Measurements from ENCODE around the gene CHRNA7.

CHRNA7 gene

DNA sequence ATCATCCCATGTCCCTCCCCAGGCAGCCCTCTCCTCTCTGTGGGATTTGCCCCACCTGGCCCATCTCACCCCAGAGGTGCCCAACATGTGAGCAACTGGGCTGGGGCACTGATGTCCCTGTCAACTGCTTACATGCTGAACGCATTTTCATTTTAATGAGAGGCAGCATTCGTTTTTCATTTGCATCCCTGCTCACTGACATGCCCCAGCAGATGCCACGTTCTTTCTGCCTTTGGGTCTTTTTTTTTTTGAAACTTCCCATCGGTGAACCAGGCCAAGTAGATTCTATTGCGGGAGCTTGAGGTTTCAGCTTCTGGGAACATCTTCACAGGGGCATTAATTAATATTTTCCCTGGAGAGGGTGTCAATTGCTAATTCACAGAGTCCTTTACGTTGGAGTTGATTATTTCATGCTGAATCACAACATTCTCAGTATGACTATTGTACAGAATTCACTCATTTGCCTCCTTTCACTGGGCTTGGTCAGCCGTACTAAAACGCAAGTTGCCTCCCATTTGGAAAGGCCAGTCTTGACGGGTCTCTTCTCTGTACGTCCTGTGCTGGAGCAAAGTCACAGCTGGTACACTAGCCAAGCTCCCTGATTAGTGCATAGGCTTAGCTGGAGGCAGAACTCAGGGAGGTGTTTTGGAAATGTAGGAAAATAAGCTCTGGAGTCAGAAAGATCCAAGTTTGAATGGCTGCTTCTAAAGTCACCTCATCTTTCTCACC is 69.8 kb downstream of the CHRNA7 start:
- Mint-ChIP-seq H3K27ac (no peak overlapping the region), H3K4me1 (ENCODE audit: low read depth) (no peaks in the 10 kb centered on the region), H3K36me3 (ENCODE audit: low read depth) (no peaks in the 10 kb centered on the region), H3K9me3 (no peaks in the 10 kb centered on the region), H3K27me3 (peaks cover 52% of the 10 kb centered on the region), H3K4me3 (no peak overlapping the region)
- DNase-seq = no peak

DNA sequence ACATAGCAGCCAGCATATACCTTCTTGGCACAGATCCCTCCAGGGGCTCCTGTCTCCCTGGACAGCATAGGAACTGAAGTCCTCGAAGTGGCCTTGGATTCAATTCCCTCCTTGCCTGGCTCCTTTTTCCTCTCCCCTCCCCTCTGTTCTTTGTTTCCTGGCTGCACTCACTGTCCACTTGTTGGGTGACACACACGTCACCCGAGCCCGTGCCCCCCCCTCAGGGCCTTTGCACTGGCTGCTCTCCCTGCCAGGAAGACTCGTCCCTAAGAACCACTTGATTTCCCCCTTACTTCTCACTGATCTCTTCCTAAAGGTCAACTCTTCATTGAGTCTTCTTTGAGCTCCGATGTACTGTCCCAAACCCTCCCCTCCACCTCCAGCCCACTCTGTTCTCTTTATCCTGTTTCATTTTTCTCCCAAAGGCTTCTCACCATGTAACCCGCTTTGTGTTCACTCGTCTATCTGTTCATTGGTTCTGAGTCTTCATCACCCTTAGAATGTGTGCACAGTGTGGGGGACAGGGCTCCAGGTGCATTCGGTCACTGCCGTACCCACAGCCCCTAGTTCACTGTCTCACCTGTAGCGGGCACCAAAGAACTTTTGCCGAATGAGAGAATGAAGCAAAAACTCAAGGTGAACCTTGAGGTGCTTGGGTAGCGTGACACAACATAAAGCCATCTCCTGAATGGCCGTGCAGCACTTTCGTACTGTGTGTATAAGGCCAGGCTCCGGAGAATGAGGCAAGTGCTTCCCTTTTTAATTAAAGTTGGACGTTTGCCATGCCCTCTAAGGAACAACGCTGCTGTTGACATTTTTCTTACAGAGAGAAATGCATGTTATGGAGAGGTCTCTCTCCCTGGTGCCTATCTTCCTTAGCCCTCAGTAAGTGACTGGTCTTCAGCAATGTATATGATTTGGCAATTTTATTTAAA is 74.0 kb downstream of the CHRNA7 start:
- H3K27ac Mint-ChIP-seq = no peak overlapping the region
- H3K4me1 Mint-ChIP-seq (ENCODE audit: low read depth) = peaks cover 6% of the 10 kb centered on the region
- peaks cover 58% of the 10 kb centered on the region for H3K27me3 Mint-ChIP-seq

DNA sequence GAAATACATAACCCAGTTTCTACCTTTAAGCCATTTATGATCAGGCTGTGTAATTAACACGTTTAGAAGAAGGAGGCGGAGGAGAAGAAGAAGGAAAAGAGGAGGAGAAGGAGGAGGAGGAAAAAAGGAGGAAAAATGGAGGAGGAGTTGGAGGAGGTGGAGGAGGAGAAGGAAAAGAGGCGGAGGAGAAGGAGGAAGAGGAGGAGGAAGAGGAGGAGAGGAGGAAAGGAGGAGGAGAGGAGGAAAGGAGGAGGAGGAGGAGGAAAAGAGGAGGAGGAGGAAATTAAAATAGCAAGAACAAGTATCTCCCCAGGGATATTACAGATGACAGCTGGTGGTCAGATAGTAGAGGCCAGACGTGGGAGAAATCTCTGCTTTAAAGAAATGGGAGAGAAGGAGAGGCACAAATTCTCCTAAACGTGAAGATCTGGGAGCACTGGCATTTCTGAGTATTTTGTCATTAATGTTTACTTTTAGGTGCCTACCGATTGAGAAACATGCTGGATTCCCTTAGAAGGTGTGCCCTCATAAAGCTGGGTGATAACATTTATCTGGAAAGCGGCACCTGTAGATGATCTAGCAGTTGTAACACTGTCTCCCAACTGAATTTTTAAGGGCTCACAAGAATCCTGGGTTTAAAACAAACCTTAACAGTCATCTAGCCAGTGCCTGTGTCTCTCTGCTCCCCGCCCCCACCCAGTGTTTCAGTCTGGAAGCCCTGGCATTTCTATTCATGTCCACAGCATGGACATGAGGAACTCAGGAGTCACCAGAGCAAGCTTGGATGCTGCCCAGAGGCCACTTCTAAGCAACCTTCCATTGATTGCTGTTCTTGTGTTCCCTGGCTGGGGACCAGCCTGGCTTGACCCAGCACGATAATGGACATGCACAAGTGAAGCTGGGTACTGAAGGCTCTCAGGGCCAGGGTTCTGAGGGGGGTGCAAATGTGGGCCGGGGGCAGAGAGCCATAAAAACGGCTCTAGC is 75.2 kb downstream of the CHRNA7 start:
- DNase-seq = no peak
- no peak overlapping the region for H3K27ac Mint-ChIP-seq
- no peaks in the 10 kb centered on the region for H3K36me3 Mint-ChIP-seq (ENCODE audit: low read depth)
- H3K4me3 Mint-ChIP-seq = no peak overlapping the region
- no peaks in the 10 kb centered on the region for H3K9me3 Mint-ChIP-seq
- H3K27me3 Mint-ChIP-seq = peaks cover 62% of the 10 kb centered on the region
- H3K4me1 Mint-ChIP-seq (ENCODE audit: low read depth) = peaks cover 6% of the 10 kb centered on the region

More for the DNA sequence above, 74.0 kb downstream of the CHRNA7 start:
- Mint-ChIP-seq H3K4me3 (no peak overlapping the region), H3K9me3 (no peaks in the 10 kb centered on the region), H3K36me3 (ENCODE audit: low read depth) (no peaks in the 10 kb centered on the region)
- no peak for DNase-seq

DNA sequence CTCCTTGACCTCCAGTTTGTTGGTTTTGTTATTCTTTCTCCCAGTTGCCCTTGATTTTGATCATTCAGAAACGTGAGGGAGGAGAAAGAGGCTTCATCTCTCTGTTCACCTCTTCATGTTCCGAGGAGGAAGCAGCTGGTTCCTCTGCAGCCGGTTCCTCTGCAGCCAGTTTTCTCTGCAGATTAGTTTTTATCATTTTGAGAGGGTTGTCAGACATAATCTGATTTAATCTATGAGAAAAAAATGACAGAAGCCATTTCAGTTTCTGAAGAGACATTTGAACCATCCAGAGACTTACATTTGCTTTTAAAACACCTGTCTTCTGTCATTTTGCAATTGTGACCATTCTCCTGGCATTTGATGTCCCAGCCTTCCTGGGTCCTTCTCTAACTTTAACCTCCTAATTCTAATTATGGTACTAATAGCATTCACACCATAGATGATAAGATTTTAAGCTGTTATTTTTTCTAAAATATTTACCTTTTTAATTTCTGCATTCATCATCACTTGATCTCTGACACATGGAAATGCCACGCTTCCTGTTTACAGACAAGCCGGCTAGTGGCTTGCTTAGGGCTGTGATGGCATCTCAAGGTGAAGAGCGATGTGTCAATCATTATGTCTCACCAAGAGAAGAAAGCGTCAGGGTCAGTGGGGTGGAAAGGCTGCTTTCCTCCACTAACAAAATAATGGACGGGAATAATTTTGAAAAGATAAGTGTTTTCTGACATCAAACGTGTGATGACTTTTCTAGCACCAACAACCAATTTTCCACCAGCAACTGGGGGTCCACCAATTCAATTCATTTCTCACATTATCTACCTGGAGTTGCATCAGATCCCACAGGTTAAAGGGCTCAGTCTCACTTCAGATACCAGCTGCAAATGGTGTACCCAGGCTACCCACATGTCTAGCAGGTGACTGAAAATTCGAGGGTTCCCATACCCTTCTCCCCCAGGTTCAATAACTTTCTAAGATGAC is 76.4 kb downstream of the CHRNA7 start:
- Mint-ChIP-seq H3K27me3 (peaks cover 60% of the 10 kb centered on the region), H3K27ac (no peak overlapping the region), H3K4me1 (ENCODE audit: low read depth) (peaks cover 6% of the 10 kb centered on the region), H3K9me3 (no peaks in the 10 kb centered on the region), H3K4me3 (no peak overlapping the region), H3K36me3 (ENCODE audit: low read depth) (no peaks in the 10 kb centered on the region)
- DNase-seq = no peak

DNA sequence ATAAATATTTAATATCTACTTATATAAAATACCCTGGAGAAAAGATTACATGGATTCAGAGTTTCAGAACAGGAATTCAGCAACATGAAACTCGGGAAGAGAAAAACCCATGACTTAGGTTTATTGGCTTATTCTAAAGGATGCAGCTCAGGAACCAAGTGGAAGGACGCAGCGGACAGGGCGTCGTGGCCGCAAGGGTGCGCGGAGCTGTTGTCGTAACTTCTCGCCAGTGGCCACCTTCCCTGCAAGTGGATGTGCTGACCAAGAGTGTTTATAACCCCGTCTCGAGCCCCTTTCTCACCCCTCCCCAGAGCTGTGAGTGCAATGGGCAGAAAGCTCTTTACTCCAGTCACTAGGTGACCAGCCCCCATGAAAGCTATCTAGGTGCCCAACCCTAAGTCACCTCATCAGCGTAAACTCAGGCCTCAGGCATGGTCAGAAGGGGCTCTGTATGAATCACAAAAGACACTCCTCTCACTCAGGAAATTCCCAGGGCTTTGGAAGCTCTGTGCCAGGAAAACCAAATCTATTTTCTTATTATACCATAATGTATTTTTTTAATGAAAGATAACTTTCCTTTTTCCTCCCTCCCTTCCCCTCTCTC is 77.3 kb downstream of the CHRNA7 start:
- no peaks in the 10 kb centered on the region for H3K36me3 Mint-ChIP-seq (ENCODE audit: low read depth)
- DNase-seq = no peak
- H3K27me3 Mint-ChIP-seq = peaks cover 59% of the 10 kb centered on the region
- H3K4me3 Mint-ChIP-seq = no peak overlapping the region
- no peak overlapping the region for H3K27ac Mint-ChIP-seq
- peaks cover 6% of the 10 kb centered on the region for H3K4me1 Mint-ChIP-seq (ENCODE audit: low read depth)
- no peaks in the 10 kb centered on the region for H3K9me3 Mint-ChIP-seq

DNA sequence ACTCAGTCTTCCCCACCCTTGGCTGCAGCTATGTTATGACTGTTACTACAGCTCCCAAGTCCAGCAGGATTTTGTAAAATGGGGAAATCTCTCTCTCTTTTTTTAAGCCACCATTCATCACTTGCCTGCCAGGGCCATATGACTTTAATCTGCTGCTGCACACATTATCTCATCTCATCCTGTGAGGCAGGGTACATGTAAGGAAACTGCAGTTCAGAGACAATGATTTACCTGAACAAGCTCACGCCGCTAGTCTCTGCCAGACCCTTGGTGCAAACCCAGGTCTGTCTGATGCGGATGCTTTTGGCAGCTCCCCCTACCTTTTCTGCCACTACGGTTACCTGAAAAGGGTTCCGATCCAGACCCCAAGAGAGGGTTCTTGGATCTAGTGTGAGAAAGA is 78.3 kb downstream of the CHRNA7 start:
- H3K9me3 Mint-ChIP-seq = no peaks in the 10 kb centered on the region
- H3K4me3 Mint-ChIP-seq = no peak overlapping the region
- no peaks in the 10 kb centered on the region for H3K36me3 Mint-ChIP-seq (ENCODE audit: low read depth)
- peaks cover 57% of the 10 kb centered on the region for H3K27me3 Mint-ChIP-seq
- no peak for DNase-seq
- peaks cover 6% of the 10 kb centered on the region for H3K4me1 Mint-ChIP-seq (ENCODE audit: low read depth)
- no peak overlapping the region for H3K27ac Mint-ChIP-seq

DNA sequence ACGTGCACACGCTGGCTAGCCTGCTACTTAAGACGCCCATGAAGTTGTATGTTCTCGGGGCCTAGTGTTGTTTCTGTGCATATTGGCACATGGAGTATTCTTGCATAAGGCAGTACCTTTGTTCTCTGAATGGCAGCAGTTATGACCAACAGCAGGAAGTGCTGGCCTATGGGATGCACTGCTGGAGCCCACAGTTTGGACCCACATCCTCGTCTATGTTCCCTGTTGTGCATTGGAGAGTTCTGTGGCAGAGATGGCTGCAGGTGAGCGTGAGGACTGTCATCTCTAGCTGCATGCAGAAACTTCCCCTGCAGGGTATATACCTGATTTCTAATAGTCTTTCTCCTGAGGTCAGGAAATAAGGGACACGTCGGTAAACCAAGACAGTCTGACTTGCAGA is 81.8 kb downstream of the CHRNA7 start:
- Mint-ChIP-seq H3K27me3 (peaks cover 28% of the 10 kb centered on the region), H3K4me1 (ENCODE audit: low read depth) (peaks cover under 1% of the 10 kb centered on the region), H3K4me3 (no peak overlapping the region), H3K27ac (no peak overlapping the region), H3K36me3 (ENCODE audit: low read depth) (no peaks in the 10 kb centered on the region), H3K9me3 (no peaks in the 10 kb centered on the region)
- no peak for DNase-seq

DNA sequence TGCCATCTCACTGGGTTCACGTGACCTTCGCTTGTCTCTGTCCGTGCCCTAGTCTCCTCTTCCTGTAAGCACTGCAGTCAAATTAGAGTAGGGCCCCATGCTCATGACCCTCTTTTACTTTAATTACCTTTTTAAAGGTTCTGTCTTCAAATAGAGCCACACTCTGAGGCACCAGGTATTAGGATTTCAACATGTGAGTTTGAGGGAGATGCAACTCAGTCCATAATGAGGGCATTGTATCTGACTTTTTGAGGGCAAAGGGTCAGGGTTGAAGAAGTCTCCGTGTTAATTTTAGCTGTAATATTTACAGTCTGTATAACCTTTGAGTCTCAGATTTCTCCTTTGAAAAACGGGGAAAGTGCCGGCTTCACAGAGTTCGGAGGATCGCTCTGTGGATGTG is 82.9 kb downstream of the CHRNA7 start:
- no peak overlapping the region for H3K27ac Mint-ChIP-seq
- H3K36me3 Mint-ChIP-seq (ENCODE audit: low read depth) = no peaks in the 10 kb centered on the region

DNA sequence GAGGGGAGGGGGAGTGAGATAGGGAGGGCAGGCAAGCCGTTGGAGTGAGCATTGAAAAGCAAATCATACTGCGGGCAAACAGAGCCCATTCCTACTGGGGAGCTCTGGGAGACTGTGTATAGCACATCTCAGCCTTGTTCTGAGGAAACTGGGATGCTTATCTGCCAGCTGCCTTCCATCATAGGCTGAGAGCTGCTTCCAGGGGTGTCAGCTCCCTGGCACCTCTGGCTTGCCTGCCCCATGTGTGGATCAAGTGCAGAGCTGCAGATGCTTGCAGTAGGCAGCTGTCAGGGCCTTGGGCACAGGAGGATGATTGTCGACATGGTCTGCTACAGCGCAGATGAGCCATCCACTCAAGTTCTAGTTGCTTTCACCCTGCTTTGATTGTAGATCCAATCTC is 86.8 kb downstream of the CHRNA7 start:
- Mint-ChIP-seq H3K27me3 (peaks cover 6% of the 10 kb centered on the region), H3K4me1 (ENCODE audit: low read depth) (no peaks in the 10 kb centered on the region), H3K9me3 (no peaks in the 10 kb centered on the region), H3K27ac (no peak overlapping the region), H3K36me3 (ENCODE audit: low read depth) (no peaks in the 10 kb centered on the region), H3K4me3 (no peak overlapping the region)
- no peak for DNase-seq

More for the DNA sequence above, 82.9 kb downstream of the CHRNA7 start:
- H3K4me3 Mint-ChIP-seq = no peak overlapping the region
- no peaks in the 10 kb centered on the region for H3K9me3 Mint-ChIP-seq
- no peaks in the 10 kb centered on the region for H3K4me1 Mint-ChIP-seq (ENCODE audit: low read depth)
- H3K27me3 Mint-ChIP-seq = peaks cover 25% of the 10 kb centered on the region
- DNase-seq = no peak

DNA sequence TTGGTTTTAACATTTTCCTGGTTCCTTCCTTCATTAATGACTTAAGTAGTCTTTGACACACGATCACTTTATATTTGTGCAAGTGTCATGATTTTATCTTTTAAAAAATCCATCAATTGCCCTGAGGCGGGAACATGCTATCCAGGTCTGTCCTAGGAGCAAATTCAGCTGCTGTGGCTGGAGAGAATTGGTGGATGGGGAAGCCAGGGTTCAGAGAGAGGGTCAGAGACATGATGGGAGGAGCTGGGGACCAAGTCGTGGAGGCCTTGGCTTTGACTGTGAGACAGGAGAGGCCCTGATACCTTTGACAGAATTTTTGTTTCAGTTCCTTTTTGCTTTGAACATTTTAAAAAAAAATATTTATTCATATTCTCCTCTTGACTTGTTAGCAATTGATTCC is 89.0 kb downstream of the CHRNA7 start:
- Mint-ChIP-seq H3K27ac (no peak overlapping the region), H3K27me3 (peaks cover 10% of the 10 kb centered on the region), H3K9me3 (no peaks in the 10 kb centered on the region), H3K4me3 (no peak overlapping the region), H3K4me1 (ENCODE audit: low read depth) (no peaks in the 10 kb centered on the region), H3K36me3 (ENCODE audit: low read depth) (no peaks in the 10 kb centered on the region)
- DNase-seq = no peak

DNA sequence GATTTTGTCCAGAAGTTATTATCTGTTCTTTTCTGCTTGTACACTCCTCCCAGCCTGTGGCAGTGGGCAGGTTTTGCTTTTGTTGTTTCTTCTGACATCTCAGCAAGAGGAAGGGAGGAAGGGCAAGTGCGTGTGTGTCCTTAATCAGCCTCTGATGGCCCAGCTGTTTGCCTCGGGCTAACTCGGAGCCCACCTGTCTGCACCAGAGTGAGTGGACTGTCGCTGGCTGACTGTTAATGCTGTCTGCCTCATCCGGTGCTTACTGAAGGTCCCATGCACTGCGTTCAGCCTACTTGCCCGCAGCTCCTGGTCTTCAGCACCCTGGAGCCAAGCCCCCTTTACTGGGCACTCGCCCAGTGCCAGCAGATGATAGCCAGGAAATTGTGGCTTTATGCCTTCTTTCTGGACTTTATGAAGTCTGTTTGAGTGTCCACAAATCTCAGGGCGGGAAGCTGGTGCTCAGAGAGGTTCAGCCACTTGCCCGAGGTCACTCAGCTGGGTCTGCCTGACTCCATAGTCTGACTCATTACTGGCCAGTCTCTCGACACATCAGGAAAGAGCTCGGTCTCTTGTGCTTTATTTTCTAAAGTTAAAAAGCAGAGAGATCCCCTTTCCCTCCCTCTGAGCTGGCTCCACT is 89.5 kb downstream of the CHRNA7 start:
- no peak for DNase-seq
- Mint-ChIP-seq H3K9me3 (no peaks in the 10 kb centered on the region), H3K36me3 (ENCODE audit: low read depth) (no peaks in the 10 kb centered on the region), H3K4me1 (ENCODE audit: low read depth) (no peaks in the 10 kb centered on the region), H3K27me3 (peaks cover 10% of the 10 kb centered on the region), H3K4me3 (no peak overlapping the region), H3K27ac (no peak overlapping the region)

DNA sequence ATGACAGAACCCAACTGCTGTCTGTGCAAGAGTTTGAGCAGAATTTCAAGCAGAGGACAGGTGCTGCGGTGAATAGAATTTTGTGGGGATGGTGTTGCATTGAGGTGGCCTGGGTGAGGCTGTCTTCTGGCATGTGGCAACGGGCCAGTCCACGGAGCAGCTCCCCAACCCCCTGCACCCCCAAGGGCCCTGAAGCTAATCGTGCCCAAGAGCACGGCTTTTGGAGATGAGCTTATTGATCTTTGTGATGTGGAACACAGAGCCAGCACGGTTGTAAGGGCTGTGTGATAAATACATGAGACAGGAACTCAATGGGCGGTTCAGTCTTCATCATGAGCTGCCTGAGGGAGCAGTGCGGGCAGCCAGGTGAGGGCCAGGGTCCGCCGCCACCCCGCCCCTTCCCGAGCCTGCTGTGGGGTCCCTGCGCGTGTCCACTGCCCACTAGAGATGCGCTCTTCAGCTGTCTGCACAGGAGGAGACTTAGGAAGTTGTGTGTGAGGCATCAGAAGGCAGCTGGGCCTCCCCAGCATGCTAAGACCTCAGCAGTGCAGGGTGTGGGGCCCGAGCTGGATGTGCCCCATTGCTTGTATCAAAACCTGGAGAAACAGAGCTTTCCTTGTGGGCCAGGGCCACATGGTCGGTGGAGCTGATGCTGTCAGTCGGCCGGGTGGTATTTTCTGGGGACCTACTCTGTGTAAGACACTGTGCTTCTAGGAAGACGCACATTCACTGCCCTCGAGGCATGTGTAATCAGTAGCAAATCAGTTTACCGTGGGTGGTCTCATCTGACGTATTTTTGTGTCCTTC is 90.5 kb downstream of the CHRNA7 start:
- DNase-seq = no peak
- Mint-ChIP-seq H3K4me1 (ENCODE audit: low read depth) (no peaks in the 10 kb centered on the region), H3K9me3 (no peaks in the 10 kb centered on the region), H3K36me3 (ENCODE audit: low read depth) (no peaks in the 10 kb centered on the region), H3K27ac (no peak overlapping the region), H3K27me3 (peaks cover 10% of the 10 kb centered on the region), H3K4me3 (no peak overlapping the region)
